BLaER1 treated with 17β-estradiol and CSF1 and Interleukin-3, amounts not matched to agents 10 nM and 100 nM (cell line): Measurements from ENCODE around the gene OR6M1.

Experiments
- H3K27ac ChIP-seq, 11 experiments: shearing (Covaris generic); formaldehyde crosslinking; 2 replicates each; pipeline ENCODE4 v1.8.1; 2022
- H3K27me3 ChIP-seq, 11 experiments: shearing (Covaris generic); formaldehyde crosslinking; 2 replicates each; pipeline ENCODE4 v1.8.1; 2022
- H3K36me3 ChIP-seq, 11 experiments: shearing (Covaris generic); formaldehyde crosslinking; 2 replicates each; pipeline ENCODE4 v1.8.1; 2022
- H3K4me1 ChIP-seq, 10 experiments: shearing (Covaris generic); formaldehyde crosslinking; 2 replicates each; pipeline ENCODE4 v1.8.1; 2022
- H3K4me2 ChIP-seq, 11 experiments: shearing (Covaris generic); formaldehyde crosslinking; 2 replicates each; pipeline ENCODE4 v1.8.1; 2022
- H3K4me3 ChIP-seq, 10 experiments: shearing (Covaris generic); formaldehyde crosslinking; 2 replicates each; pipeline ENCODE4 v1.8.1; 2022
- H3K9ac ChIP-seq, 11 experiments: shearing (Covaris generic); formaldehyde crosslinking; 2 replicates each; pipeline ENCODE4 v1.8.1; 2022
- H3K9me3 ChIP-seq, 11 experiments: shearing (Covaris generic); formaldehyde crosslinking; replicated peaks in 1 of 11; 2 replicates each; pipeline ENCODE4 v1.8.1; 2022
- H4K20me1 ChIP-seq, 11 experiments: shearing (Covaris generic); formaldehyde crosslinking; 2 replicates each; pipeline ENCODE4 v1.8.1; 2022
- Cebpa-rat ChIP-seq, 11 experiments: shearing (Covaris generic); IDR thresholded peaks; 2 replicates each; pipeline ENCODE4 v1.8.1; 2022

OR6M1 gene

GRCh38 chr11:123806249-123806648 lies at the start of gene OR6M1:
Gene OR6M1, minus strand, starts transcription at chr11:123806349. Its CDS starts 0 bp downstream, at chr11:123806349.
- no peak for TF ChIP-seq Cebpa-rat (IDR thresholded peaks at IDR 0.05)
- Histone ChIP-seq H3K36me3 (no peaks in the 10 kb centered on the region), H4K20me1 (no peaks in the 10 kb centered on the region), H3K27me3 (no peaks in the 10 kb centered on the region), H3K27ac (no peak within 1 kb of the TSS), H3K9me3 (no peaks in the 10 kb centered on the region; a peak in 1 of 22 replicates), H3K4me2 (peak within 1 kb of the TSS in 4 of 11 experiments; percentile 13 to 32 (median 14); a peak in 2 of 22 replicates), H3K4me1 (peaks cover 0 to 7% (median 0%) of the 10 kb centered on the region in 10 experiments; a peak in 2 of 20 replicates), H3K4me3 (no peak within 1 kb of the TSS), H3K9ac (no peak within 1 kb of the TSS)

- no peaks in the 10 kb centered on the region for H4K20me1 ChIP-seq
- no peak overlapping the region for H3K27ac ChIP-seq
These were observed 46.9 kb upstream of the OR6M1 start for GRCh38 chr11:123853038-123853437.

GRCh38 chr11:123852321-123852720 lies 46.2 kb upstream of the OR6M1 start:
- Histone ChIP-seq H3K27ac (no peak overlapping the region), H3K4me2 (peak overlapping the region in 3 of 11 experiments; percentile 5 to 16 (median 14); a peak in 2 of 22 replicates), H3K9ac (no peak overlapping the region), H3K36me3 (no peaks in the 10 kb centered on the region), H3K27me3 (no peaks in the 10 kb centered on the region), H3K4me1 (peaks cover 0 to 10% (median 5%) of the 10 kb centered on the region in 10 experiments; a peak in 7 of 20 replicates), H3K4me3 (no peak overlapping the region), H3K9me3 (peaks cover 13 to 42% (median 28%) of the 10 kb centered on the region in 11 experiments; a peak in 18 of 22 replicates), H4K20me1 (no peaks in the 10 kb centered on the region)
- no peak for TF ChIP-seq Cebpa-rat (IDR thresholded peaks at IDR 0.05)

More at GRCh38 chr11:123853038-123853437, 46.9 kb upstream of the OR6M1 start:
- no peak overlapping the region for H3K9ac ChIP-seq
- peaks cover 0 to 10% (median 5%) of the 10 kb centered on the region in 10 experiments; a peak in 7 of 20 replicates for H3K4me1 ChIP-seq
- no peaks in the 10 kb centered on the region for H3K27me3 ChIP-seq
- H3K9me3 ChIP-seq = peaks cover 13 to 45% (median 28%) of the 10 kb centered on the region in 11 experiments; a peak in 18 of 22 replicates
- H3K4me3 ChIP-seq = no peak overlapping the region
- no peak overlapping the region for H3K4me2 ChIP-seq
- H3K36me3 ChIP-seq = no peaks in the 10 kb centered on the region
- TF ChIP-seq Cebpa-rat (IDR thresholded peaks at IDR 0.05) = no peak

GRCh38 chr11:123851110-123851509 lies 45.0 kb upstream of the OR6M1 start:
- H3K9ac ChIP-seq = no peak overlapping the region
- TF ChIP-seq Cebpa-rat (IDR thresholded peaks at IDR 0.05) = no peak
- no peak overlapping the region for H3K4me3 ChIP-seq
- H3K36me3 ChIP-seq = no peaks in the 10 kb centered on the region
- no peaks in the 10 kb centered on the region for H4K20me1 ChIP-seq
- no peaks in the 10 kb centered on the region for H3K27me3 ChIP-seq
- H3K9me3 ChIP-seq = peaks cover 7 to 31% (median 17%) of the 10 kb centered on the region in 11 experiments; a peak in 15 of 22 replicates
- no peak overlapping the region for H3K27ac ChIP-seq
- peaks cover 0 to 10% (median 5%) of the 10 kb centered on the region in 10 experiments; a peak in 7 of 20 replicates for H3K4me1 ChIP-seq
- no peak overlapping the region for H3K4me2 ChIP-seq

GRCh38 chr11:123841174-123841573 lies 35.0 kb upstream of the OR6M1 start:
- Histone ChIP-seq H3K9me3 (no peaks in the 10 kb centered on the region), H3K27me3 (no peaks in the 10 kb centered on the region), H4K20me1 (no peaks in the 10 kb centered on the region), H3K4me1 (peaks cover 0 to 20% (median 16%) of the 10 kb centered on the region in 10 experiments; a peak in 14 of 20 replicates), H3K4me3 (no peak overlapping the region), H3K4me2 (peak overlapping the region in 9 of 11 experiments; percentile 22 to 67 (median 46); a peak in 18 of 22 replicates), H3K27ac (peak overlapping the region in 8 of 11 experiments; percentile 8 to 89 (median 54); a peak in 12 of 22 replicates), H3K36me3 (no peaks in the 10 kb centered on the region), H3K9ac (peak overlapping the region in 2 of 11 experiments; percentile 36 to 56; a peak in 3 of 22 replicates)
- TF ChIP-seq Cebpa-rat (IDR thresholded peaks at IDR 0.05) = no peak

- H3K27ac ChIP-seq = no peak overlapping the region
- no peak overlapping the region for H3K4me3 ChIP-seq
- no peak for TF ChIP-seq Cebpa-rat (IDR thresholded peaks at IDR 0.05)
- H4K20me1 ChIP-seq = no peaks in the 10 kb centered on the region
- no peaks in the 10 kb centered on the region for H3K27me3 ChIP-seq
- H3K9ac ChIP-seq = no peak overlapping the region
- no peaks in the 10 kb centered on the region for H3K9me3 ChIP-seq
- H3K4me1 ChIP-seq = peaks cover 0 to 20% (median 16%) of the 10 kb centered on the region in 10 experiments; a peak in 14 of 20 replicates
- no peaks in the 10 kb centered on the region for H3K36me3 ChIP-seq
- H3K4me2 ChIP-seq = no peak overlapping the region
These were observed 33.0 kb upstream of the OR6M1 start for GRCh38 chr11:123839131-123839530.

- Histone ChIP-seq H3K4me2 (no peak overlapping the region), H3K27me3 (no peaks in the 10 kb centered on the region), H3K4me3 (no peak overlapping the region), H3K9me3 (no peaks in the 10 kb centered on the region), H4K20me1 (no peaks in the 10 kb centered on the region), H3K4me1 (peaks cover 0 to 20% (median 16%) of the 10 kb centered on the region in 10 experiments; a peak in 14 of 20 replicates), H3K9ac (no peak overlapping the region), H3K27ac (no peak overlapping the region), H3K36me3 (no peaks in the 10 kb centered on the region)
- TF ChIP-seq Cebpa-rat (IDR thresholded peaks at IDR 0.05) = no peak
These were observed 32.5 kb upstream of the OR6M1 start for GRCh38 chr11:123838659-123839058.

- H3K4me2 ChIP-seq = no peak overlapping the region
- H4K20me1 ChIP-seq = no peaks in the 10 kb centered on the region
- H3K9ac ChIP-seq = no peak overlapping the region
- H3K27ac ChIP-seq = no peak overlapping the region
- H3K9me3 ChIP-seq = no peaks in the 10 kb centered on the region
- no peaks in the 10 kb centered on the region for H3K27me3 ChIP-seq
- H3K4me3 ChIP-seq = no peak overlapping the region
- no peak for TF ChIP-seq Cebpa-rat (IDR thresholded peaks at IDR 0.05)
- H3K36me3 ChIP-seq = no peaks in the 10 kb centered on the region
- peaks cover 0 to 20% (median 16%) of the 10 kb centered on the region in 10 experiments; a peak in 14 of 20 replicates for H3K4me1 ChIP-seq
These were observed 32.0 kb upstream of the OR6M1 start for GRCh38 chr11:123838199-123838598.

GRCh38 chr11:123833095-123833494 lies 26.9 kb upstream of the OR6M1 start:
- H3K4me1 ChIP-seq = no peaks in the 10 kb centered on the region
- no peak for TF ChIP-seq Cebpa-rat (IDR thresholded peaks at IDR 0.05)
- H3K9me3 ChIP-seq = peaks cover 0 to 9% (median 7%) of the 10 kb centered on the region in 11 experiments; a peak in 9 of 22 replicates
- H3K27ac ChIP-seq = no peak overlapping the region
- no peaks in the 10 kb centered on the region for H3K36me3 ChIP-seq
- H3K4me2 ChIP-seq = no peak overlapping the region
- no peak overlapping the region for H3K9ac ChIP-seq
- H3K27me3 ChIP-seq = no peaks in the 10 kb centered on the region
- no peaks in the 10 kb centered on the region for H4K20me1 ChIP-seq
- no peak overlapping the region for H3K4me3 ChIP-seq

- H3K9me3 ChIP-seq = peaks cover 0 to 9% (median 7%) of the 10 kb centered on the region in 11 experiments; a peak in 9 of 22 replicates
- H3K4me2 ChIP-seq = no peak overlapping the region
- H4K20me1 ChIP-seq = no peaks in the 10 kb centered on the region
- TF ChIP-seq Cebpa-rat (IDR thresholded peaks at IDR 0.05) = no peak
- H3K27ac ChIP-seq = no peak overlapping the region
- no peak overlapping the region for H3K4me3 ChIP-seq
- H3K9ac ChIP-seq = no peak overlapping the region
- H3K4me1 ChIP-seq = no peaks in the 10 kb centered on the region
- H3K36me3 ChIP-seq = no peaks in the 10 kb centered on the region
- no peaks in the 10 kb centered on the region for H3K27me3 ChIP-seq
These were observed 23.6 kb upstream of the OR6M1 start for GRCh38 chr11:123829745-123830144.
